CD4-positive, alpha-beta T cell treated with Interleukin-2 at 100 ng/mL for 4 hours (primary cell): ENCODE data around the gene POU2F1.
"Not testable (repeated sequence)": the region's sequence is repeated elsewhere in the genome, so short reads cannot be mapped to it uniquely, and the experiment has no call there.

Experiments used
- DNase-seq: peaks from one replicate; pipeline ENCODE4 v3.0.0-alpha.2; 2020; ENCODE audit warnings: low spot score

The POU2F1 gene

DNA sequence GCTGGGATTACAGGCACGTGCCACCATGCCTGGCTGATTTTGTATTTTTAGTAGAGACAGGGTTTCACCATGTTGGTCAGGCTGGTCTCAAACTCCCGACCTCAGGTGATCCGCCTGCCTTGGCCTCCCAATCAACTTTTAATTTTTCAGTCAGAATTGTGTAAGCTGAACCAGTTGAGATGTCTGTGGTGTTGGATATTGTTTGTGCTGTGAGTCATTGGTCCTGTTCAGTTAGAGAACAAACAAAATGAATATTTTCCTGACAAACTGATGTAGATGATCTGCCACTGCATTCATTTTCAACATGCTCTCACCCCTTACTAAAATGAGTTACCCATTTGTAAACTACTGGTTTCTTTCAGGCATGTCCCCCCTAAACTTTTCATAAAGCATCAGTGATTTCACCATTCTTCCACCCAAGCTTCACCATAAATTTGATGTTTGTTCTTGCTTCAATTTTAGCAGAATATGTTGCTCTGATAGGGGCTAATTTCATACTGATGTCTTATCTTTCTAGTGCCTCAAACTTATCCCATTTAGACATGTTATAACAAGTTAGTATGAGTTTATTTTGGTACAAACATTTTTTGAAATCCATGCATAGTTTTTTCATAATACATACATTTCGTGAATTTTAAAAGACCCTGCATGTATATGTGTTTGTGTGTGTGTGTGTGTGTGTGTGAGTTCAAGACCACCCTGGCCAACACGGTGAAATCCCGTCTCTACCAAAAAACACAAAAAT is 15.2 kb upstream of the POU2F1 start:
- DNase-seq, result not testable (repeated sequence)

DNA sequence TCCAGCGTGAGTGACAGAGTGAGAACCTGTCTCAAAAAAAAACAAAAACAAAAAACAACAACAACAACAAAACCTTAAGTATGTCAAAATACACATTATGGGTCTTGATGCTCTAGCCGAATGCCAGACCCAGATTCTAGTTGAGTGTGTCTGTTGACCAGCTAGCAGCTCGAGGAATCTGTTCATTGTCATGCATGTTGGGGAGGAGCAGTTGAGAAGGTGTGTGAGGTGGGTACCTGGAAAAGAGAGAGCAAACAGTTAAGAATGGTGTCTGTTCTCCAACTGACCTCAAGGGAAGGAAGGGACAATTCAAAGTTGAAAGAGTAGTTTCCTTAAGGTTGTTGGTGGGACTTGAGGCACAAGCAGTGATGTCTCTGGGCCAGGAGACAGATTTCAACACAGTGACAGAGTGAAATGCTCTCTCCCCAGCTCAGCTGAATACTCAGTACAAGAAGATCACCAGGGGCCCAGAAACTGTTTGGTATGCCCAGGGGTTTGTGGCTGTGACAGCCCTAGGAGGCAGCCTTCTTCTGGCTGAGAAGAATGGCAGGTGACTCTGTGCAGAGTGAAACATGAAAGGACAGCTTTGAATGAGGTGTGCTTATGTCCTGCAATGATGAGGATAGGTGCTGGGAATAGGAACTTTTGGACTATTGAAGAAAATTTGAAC is 14.4 kb upstream of the POU2F1 start:
- no peak for DNase-seq

DNA sequence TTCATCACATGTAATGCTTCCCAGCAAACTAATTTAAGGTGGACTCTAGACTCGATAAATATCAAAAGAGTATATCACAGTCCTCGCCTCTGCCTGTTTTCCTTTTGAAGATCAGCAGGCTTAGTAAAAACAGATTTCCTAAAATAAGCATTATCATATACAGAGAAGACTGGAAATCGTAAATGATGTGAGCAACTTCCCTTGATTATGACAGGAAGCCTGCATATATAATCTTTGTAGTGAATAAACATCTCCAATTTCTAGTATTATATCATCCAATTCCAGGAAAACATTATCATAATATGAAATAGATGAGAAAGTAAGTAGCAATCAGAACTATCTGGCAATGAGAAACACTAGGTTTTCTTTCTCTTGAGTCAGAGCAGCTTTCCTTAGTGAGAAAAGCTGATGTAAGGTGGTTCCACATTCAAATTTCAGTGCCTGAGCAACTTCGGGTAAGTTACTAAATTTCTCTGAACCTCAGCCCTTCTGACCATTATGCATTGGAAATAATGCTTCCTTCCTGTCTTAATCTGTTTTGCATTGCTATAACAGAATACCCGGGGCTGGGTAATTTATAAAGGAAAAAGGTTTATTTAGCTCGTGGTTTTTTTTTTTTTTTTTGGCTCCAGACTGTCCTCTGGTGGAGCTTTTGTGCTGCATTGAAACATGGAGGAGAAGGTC is 12.6 kb upstream of the POU2F1 start:
- no peak for DNase-seq

DNA sequence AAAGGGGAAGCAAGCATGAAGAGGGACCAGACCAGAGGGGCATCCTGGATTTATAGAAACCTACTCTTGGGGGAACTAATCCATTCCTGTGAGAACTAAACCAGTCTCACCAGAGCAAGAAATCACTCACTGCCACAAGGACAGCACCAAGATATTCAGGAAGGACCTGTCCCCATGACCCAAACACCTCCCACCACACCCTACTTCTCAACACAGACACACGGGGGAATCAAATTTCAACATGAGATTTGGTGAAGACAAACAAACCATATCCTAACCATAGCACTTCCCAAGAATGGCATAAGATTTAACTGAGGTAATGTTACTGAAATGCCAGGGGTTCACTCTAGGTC is 12.1 kb upstream of the POU2F1 start:
- no peak for DNase-seq

GRCh38 chr1:167209044-167209443 is 11.6 kb upstream of the POU2F1 start:
- DNase-seq, result no peak

DNA sequence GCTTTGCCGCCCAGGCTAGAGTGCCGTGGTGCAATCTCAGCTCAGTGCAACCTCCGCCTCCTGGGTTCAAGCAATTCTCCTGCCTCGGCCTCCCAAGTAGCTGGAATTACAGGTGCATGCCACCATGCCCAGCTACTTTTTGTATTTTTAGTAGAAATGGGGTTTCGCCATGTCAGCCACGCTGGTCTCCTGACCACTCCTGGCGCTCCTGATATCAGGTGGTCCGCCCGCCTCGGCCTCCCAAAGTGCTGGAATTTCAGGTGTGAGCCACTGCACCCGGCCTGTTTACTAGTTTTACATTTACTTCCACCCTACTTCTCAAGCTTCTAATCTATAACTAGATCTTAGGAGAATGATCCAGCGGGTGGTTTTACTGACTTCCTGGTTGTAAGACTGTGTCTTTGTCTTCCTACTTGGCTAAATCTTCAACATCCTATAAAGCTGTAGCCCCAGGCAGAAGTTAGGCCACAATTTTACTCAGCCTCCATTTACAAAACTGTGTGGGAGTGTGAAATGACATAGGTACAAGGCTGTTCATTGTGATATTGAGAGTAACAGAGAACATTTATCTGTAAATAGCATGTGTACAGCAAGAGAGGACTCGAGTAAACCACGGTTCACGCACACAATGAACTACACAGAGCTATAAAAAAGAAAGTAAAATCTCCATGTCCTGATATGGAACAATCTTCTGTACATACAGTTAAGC is 9.6 kb upstream of the POU2F1 start:
- DNase-seq, result no peak

GRCh38 chr1:167212025-167212424 is 8.7 kb upstream of the POU2F1 start:
- DNase-seq, result no peak

- no peak for DNase-seq
These were observed 3.9 kb upstream of the POU2F1 start for GRCh38 chr1:167216809-167217208.

DNA sequence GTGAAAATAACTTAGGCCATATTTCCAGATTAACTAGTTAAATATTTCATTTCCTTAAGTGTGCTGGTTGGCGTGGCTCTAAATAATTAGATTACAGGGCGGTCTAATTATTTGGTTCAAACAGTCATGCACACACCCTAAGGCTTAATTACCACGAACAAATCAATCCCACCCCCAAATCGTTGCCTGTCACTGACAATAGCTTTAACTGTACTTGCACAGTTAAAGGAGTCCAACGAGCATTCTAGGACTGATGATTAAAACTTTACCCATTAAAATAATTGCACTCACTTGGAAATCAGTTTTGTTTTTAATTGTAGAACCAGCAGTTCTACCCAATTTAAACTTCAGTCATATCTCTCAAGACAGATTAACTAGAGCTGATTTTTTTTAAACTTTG is 1.5 kb upstream of the POU2F1 start:
- DNase-seq, result no peak

- peak; percentile 92 for DNase-seq
These were observed 795 bp upstream of the POU2F1 start for GRCh38 chr1:167219646-167220536.

DNA sequence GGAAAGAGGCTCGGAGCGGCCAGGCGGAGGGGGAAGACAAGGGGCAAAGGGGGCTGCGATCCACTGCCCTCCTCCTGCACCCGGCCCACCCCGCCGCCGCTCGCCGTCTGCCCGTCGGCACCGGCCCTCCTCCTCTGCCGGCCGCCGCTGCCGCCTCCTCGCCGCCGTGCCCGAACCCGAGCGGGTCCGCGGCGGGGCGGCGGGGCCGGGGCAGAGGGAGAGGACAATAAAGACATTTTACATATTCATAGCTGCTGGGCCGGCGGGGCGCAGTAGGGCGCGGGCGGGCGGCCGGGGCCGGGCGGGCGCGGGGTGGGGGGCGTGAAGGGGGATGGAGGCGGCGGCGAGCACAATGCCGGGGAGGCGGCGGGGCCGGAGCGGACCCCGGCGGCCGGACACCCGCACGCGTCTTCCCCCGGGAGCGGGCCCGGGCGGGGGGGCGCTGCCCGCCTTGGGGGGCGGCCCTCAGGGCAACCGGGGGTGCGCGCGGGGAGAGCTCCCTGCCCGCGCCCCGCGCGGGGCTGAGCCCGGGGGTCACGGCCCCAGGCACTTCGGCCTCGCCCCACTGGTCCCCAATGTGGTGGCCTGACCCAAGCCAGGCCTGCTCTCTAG is 546 bp downstream of the POU2F1 start:
- DNase-seq, result no peak

DNA sequence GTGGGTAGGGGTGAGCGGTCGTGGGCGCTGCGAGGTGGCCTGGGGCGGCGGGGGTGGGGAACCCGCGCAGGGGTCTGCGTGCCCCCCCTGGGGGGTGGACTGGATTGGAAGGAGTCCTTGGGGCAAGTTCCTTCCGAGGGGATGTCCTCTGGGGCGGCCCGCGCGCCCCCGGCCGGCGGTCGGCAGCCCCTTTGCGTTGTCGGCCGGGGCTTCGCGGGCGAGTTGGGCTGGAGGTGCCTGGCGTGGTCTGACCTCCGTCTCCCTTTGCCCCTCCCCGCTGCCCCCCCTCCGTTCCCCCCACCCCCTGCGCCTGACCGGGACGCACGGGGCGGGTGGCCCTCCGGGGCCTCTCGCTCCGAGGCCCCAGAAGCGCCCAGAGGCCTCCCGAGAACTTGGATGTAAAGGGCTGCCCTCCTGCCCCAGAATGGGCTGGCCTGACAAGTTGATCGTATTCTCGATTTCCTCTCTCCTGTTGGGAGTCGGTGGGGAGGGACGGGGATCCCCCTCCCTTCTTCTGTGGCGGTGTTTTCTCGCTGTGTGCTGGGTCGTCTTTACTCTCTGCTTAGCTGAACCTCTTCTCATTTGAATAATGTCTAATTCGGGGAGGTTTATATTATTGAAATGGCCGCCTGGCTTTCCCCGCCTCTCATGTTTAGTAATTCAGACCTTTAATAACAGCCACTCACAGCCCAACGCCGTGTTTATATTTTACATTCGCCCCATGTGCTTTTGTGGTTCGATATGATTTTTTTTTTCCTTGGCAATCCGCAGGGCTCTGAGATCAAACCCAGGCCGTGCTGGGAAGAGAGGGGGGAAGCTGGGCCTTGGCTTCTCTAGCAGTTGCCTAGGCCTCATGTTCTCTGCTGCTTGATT is 1.3 kb downstream of the POU2F1 start:
- peak; percentile 79 for DNase-seq

GRCh38 chr1:167223144-167224103 is 2.7 kb downstream of the POU2F1 start:
- no peak for DNase-seq

- not testable (repeated sequence) for DNase-seq
These were observed 4.1 kb downstream of the POU2F1 start for GRCh38 chr1:167224734-167225235.

- no peak for DNase-seq
These were observed 5.2 kb downstream of the POU2F1 start for GRCh38 chr1:167225920-167226319.

DNA sequence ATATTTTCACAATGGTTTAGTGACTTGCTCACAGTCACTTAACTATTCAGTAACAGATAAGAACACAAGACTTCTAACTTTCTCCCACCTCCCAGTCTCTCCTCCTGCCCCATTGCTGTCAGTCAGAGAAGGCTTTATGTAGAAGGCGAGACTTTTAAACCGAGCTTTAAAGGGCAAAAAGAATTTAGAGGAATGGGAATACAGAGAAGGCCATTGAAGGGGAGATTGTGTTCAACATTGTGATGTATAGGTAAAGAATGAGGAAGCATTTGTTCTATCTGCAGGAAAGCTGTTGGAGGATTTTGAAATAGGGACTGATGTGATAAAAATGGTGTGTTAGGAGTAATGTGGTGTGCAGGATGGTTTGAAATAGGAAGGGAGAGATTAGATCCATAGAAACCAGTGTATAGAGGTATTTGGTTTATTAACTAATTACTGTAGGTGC is 7.3 kb downstream of the POU2F1 start:
- no peak for DNase-seq

- DNase-seq, result no peak
These were observed 9.2 kb downstream of the POU2F1 start for GRCh38 chr1:167229719-167230385.

DNA sequence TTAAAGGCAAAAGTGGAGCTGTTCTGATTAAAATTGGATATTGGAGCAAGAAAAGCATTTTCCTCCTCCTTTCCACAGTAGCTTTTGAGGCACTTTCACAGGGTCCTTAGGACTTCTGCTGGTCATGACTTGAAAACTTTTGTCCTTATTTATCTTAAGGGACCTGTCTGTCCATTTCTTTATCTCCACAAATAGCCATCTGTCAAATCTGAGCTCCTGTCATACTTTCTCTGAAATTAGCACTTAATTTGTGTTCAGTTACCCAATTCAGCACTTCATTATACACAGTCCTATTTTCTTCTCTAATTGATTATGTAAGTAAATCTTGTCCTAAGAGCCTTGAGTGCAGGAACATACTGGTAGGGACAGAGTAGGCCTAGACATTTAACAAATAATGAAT is 9.8 kb downstream of the POU2F1 start:
- DNase-seq, result no peak
